Smooth muscle cell (in vitro differentiated cells): ENCODE measurements around the gene RTP3. TPM values are rescaled to one million over a fixed set of nuclear protein-coding genes. Genes with fewer than 3 reads are reported as not detected.

Experiments used
- DNase-seq: peaks from one replicate; lab custom pipeline; 2025; ENCODE audit not compliant: unreplicated experiment; lab: John Stamatoyannopoulos, UW
- H2AFZ ChIP-seq: fragments of 200-600 bp; sonication (generic); 2 replicates; pipeline ENCODE4 v1.6.0; 2016; ENCODE audit warnings: antibody characterized with exemption, low read depth, mild to moderate bottlenecking
- H3F3A ChIP-seq: fragments of 200-600 bp; sonication (generic); 2 replicates; pipeline ENCODE4 v1.6.0; 2017; ENCODE audit warnings: antibody characterized with exemption, low read depth
- H3K27ac ChIP-seq: fragments of 200-600 bp; sonication (generic); 2 replicates; pipeline ENCODE4 v1.5.1; 2016; ENCODE audit warnings: low read depth, mild to moderate bottlenecking
- H3K27me3 ChIP-seq: fragments of 200-600 bp; sonication (generic); 2 replicates; pipeline ENCODE4 v1.6.1; 2016; ENCODE audit warnings: low read depth, mild to moderate bottlenecking
- H3K36me3 ChIP-seq: fragments of 200-600 bp; sonication (generic); 2 replicates; pipeline ENCODE4 v1.5.1; 2016; ENCODE audit warnings: low read depth
- H3K4me1 ChIP-seq: fragments of 200-600 bp; sonication (generic); 2 replicates; pipeline ENCODE4 v1.5.1; 2016; ENCODE audit warnings: low read depth
- H3K4me2 ChIP-seq: fragments of 200-600 bp; sonication (generic); 2 replicates; pipeline ENCODE4 v1.6.0; 2016; ENCODE audit warnings: mild to moderate bottlenecking
- H3K4me3 ChIP-seq: fragments of 200-600 bp; sonication (generic); 2 replicates; pipeline ENCODE4 v1.5.1; 2016; ENCODE audit warnings: mild to moderate bottlenecking
- H3K79me2 ChIP-seq: fragments of 200-600 bp; sonication (generic); 2 replicates; pipeline ENCODE4 v1.6.0; 2016; ENCODE audit warnings: low read depth, mild to moderate bottlenecking
- H3K9ac ChIP-seq: fragments of 200-600 bp; sonication (generic); 2 replicates; pipeline ENCODE4 v1.6.0; 2016; ENCODE audit warnings: low read depth
- H3K9me3 ChIP-seq: fragments of 200-600 bp; sonication (generic); replicated peaks from 2 replicates; pipeline ENCODE4 v1.5.1; 2016; ENCODE audit warnings: low read depth
- H4K20me1 ChIP-seq: fragments of 200-600 bp; sonication (generic); 2 replicates; pipeline ENCODE4 v1.6.0; 2016; ENCODE audit warnings: low read depth
- CTCF ChIP-seq: fragments of 200-600 bp; sonication (generic); IDR thresholded peaks from 2 replicates; pipeline ENCODE4 v1.5.1; 2017; ENCODE audit warnings: borderline replicate concordance, mild to moderate bottlenecking, antibody characterized with exemption; ENCODE audit not compliant: insufficient read depth, poor library complexity, severe bottlenecking
- WGBS: methylation state at CpG from one replicate; pipeline ENCODE4 v1.1.7; 2016; ENCODE audit warnings: low lambda C conversion rate; 5-methylcytosine and 5-hydroxymethylcytosine counted together
- polyA plus RNA-seq: library from polyadenylated mRNA; unstranded; fragments of >200 nt; fragmentation: Nextera tagmentation; extraction: Ambion mirVana; gene quantifications from 2 replicates; pipeline ENCODE4 v1.2.1, GENCODE V29; 2016
- total RNA-seq: library from RNA; depleted of rRNA; stranded (reverse); fragments of >200 nt; gene quantifications from 2 replicates; pipeline ENCODE4 v1.2.3, GENCODE V29; 2014

Gene RTP3
- total and polyA plus RNA-seq, 2 experiments from 2014 or later, result 0.19 TPM; not detected in 1

GRCh38 chr3:46489381-46489780 is 8.4 kb upstream of the RTP3 start:
- Histone ChIP-seq H3K4me1 (no peaks in the 10 kb centered on the region), H2AFZ (no peak overlapping the region), H3K27me3 (no peaks in the 10 kb centered on the region), H3K4me2 (no peak overlapping the region), H3K4me3 (no peak overlapping the region), H4K20me1 (no peaks in the 10 kb centered on the region), H3K36me3 (no peaks in the 10 kb centered on the region), H3K9me3 (no peaks in the 10 kb centered on the region), H3F3A (peaks cover 12% of the 10 kb centered on the region), H3K79me2 (no peaks in the 10 kb centered on the region), H3K27ac (peak overlapping the region; percentile 59), H3K9ac (no peak overlapping the region)
- no peak for TF ChIP-seq CTCF
- DNase-seq, result no peak
- 79% methylated on average over 4 of the region's 4 CpGs for WGBS

- Histone ChIP-seq H3K27me3 (no peaks in the 10 kb centered on the region), H3K4me2 (peak overlapping the region; percentile 35), H2AFZ (no peak overlapping the region), H3K27ac (peak overlapping the region; percentile 59), H3K9me3 (no peaks in the 10 kb centered on the region), H3F3A (peaks cover 12% of the 10 kb centered on the region), H3K4me1 (no peaks in the 10 kb centered on the region), H3K79me2 (no peaks in the 10 kb centered on the region), H3K36me3 (no peaks in the 10 kb centered on the region), H4K20me1 (no peaks in the 10 kb centered on the region), H3K9ac (no peak overlapping the region), H3K4me3 (no peak overlapping the region)
- WGBS, result 10% methylated on average over 1 of the region's 1 CpG
- DNase-seq, result no peak
- TF ChIP-seq CTCF, result no peak
Observed at GRCh38 chr3:46489875-46490274, 7.9 kb upstream of the RTP3 start.

- Histone ChIP-seq H3K4me3 (no peak overlapping the region), H3K36me3 (no peaks in the 10 kb centered on the region), H2AFZ (no peak overlapping the region), H4K20me1 (no peaks in the 10 kb centered on the region), H3K9ac (no peak overlapping the region), H3K9me3 (no peaks in the 10 kb centered on the region), H3K27me3 (no peaks in the 10 kb centered on the region), H3K79me2 (no peaks in the 10 kb centered on the region), H3K27ac (peak overlapping the region; percentile 59), H3F3A (peaks cover 12% of the 10 kb centered on the region), H3K4me2 (no peak overlapping the region), H3K4me1 (no peaks in the 10 kb centered on the region)
- no peak for DNase-seq
- 60% methylated on average over 6 of the region's 6 CpGs for WGBS
- TF ChIP-seq CTCF, result no peak
Observed at GRCh38 chr3:46490338-46491084, 7.3 kb upstream of the RTP3 start.
